HCT116 (cell line): ENCODE results near the gene NEDD4.

Experiments
- POLR2A ChIP-seq: IDR thresholded peaks from 2 replicates; pipeline ENCODE4 v1.7.0; 2011; ENCODE audit warnings: borderline replicate concordance; ENCODE audit not compliant: insufficient read depth, insufficient read length; ENCODE audit errors: extremely low read depth
- POLR2AphosphoS5 ChIP-seq: IDR thresholded peaks from 2 replicates; pipeline ENCODE4 v1.6.1; 2011; ENCODE audit warnings: mild to moderate bottlenecking, low read depth, low read length, moderate library complexity
- SP1 ChIP-seq: IDR thresholded peaks from 2 replicates; pipeline ENCODE4 v1.6.1; 2012; ENCODE audit warnings: low read depth
- TF ChIP-seq, protein P1 (sequence below), 3 experiments: fragments of 200-600 bp in 1 of 3; sonication (generic) in 1 of 3; IDR thresholded peaks in 2 of 3; conservative IDR thresholded peaks in 1 of 3; 2 replicates each; pipeline ENCODE4 v1.5.1; 2012 to 2017; ENCODE audit warnings: low read depth in 2 of 3, low read length in 2 of 3, antibody characterized with exemption in 1 of 3, borderline replicate concordance in 1 of 3, control low read depth in 1 of 3, mild to moderate bottlenecking in 1 of 3, mixed read lengths in 1 of 3, mixed run types in 1 of 3, moderate library complexity in 1 of 3; ENCODE audit not compliant: insufficient read depth in 1 of 3
- TF ChIP-seq, protein P2 (sequence below): IDR thresholded peaks from 2 replicates; pipeline ENCODE4 v1.6.1; 2012

DNA sequence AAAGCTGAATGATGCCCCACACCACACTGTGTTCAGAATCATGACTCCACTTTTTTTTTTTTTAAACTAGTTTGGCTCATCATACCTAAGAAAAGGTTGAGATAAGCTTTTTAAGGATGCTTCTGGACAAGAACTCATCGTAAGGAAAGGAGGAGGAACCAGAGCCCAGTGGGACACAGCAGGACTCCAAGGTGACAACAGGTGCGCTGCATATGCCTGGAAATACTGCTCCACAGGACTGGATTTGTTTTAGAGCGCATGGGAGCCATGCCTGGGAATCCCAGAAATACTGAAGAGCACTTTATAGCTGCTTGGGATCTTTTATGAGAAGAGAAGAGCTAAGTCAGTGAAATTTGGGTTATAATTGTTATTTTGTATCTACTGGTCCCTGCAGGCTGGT, 93.4 kb downstream of the NEDD4 start:
- no peak for TF ChIP-seq POLR2A
- TF ChIP-seq SP1: no peak
- TF ChIP-seq, protein P1, sequence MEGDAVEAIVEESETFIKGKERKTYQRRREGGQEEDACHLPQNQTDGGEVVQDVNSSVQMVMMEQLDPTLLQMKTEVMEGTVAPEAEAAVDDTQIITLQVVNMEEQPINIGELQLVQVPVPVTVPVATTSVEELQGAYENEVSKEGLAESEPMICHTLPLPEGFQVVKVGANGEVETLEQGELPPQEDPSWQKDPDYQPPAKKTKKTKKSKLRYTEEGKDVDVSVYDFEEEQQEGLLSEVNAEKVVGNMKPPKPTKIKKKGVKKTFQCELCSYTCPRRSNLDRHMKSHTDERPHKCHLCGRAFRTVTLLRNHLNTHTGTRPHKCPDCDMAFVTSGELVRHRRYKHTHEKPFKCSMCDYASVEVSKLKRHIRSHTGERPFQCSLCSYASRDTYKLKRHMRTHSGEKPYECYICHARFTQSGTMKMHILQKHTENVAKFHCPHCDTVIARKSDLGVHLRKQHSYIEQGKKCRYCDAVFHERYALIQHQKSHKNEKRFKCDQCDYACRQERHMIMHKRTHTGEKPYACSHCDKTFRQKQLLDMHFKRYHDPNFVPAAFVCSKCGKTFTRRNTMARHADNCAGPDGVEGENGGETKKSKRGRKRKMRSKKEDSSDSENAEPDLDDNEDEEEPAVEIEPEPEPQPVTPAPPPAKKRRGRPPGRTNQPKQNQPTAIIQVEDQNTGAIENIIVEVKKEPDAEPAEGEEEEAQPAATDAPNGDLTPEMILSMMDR (IDR thresholded peaks at IDR 0.05 in 2 of 3, conservative IDR thresholded peaks at IDR 0.05 in 1 of 3; ENCODE audit: borderline replicate concordance in 1 of 3, insufficient read depth in 1 of 3, low read depth in 2 of 3, low read length in 2 of 3): no peak
- TF ChIP-seq, protein P2, sequence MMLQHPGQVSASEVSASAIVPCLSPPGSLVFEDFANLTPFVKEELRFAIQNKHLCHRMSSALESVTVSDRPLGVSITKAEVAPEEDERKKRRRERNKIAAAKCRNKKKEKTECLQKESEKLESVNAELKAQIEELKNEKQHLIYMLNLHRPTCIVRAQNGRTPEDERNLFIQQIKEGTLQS: no peak
- TF ChIP-seq POLR2AphosphoS5: no peak
